Breast epithelium (tissue), 3 donors: ENCODE measurements around the gene F2R.

Experiments
- POLR2A ChIP-seq: fragments of 450-650 bp; IDR thresholded peaks from one replicate; pipeline ENCODE4 v1.6.1; 2016; ENCODE audit warnings: antibody characterized with exemption, mild to moderate bottlenecking, moderate library complexity
- POLR2AphosphoS5 ChIP-seq, 3 donors: sonication (generic); formaldehyde crosslinking; IDR thresholded peaks; one replicate each; pipeline ENCODE4 v1.6.1; 2017; ENCODE audit warnings: antibody characterized with exemption in 3 of 3
- TF ChIP-seq, protein P1 (sequence below), 3 donors: fragments of 450-650 bp; IDR thresholded peaks; one replicate each; pipeline ENCODE4 v1.5.1; 2016 to 2017; ENCODE audit warnings: antibody characterized with exemption in 3 of 3, mild to moderate bottlenecking in 3 of 3, moderate library complexity in 3 of 3

DNA sequence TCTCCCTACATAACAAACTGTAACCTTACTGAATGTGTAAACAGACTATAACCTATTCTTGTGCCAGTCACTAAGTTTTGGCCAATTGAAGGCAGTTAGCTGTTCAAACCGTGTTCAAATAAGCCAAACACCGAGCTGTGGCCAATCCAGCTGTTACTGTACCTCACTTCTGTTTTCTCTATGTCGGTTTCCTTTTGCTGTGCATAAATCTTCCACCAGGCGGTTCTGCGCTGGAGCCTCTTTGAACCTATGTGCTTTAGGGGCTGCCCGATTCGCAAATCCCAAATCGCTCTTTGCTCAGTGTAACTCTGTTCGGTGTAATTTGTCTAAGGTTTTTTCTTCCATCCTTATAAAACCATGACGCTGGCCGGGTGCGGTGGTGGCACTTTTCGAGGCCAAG is 31.8 kb downstream of the F2R start:
- TF ChIP-seq, protein P1, sequence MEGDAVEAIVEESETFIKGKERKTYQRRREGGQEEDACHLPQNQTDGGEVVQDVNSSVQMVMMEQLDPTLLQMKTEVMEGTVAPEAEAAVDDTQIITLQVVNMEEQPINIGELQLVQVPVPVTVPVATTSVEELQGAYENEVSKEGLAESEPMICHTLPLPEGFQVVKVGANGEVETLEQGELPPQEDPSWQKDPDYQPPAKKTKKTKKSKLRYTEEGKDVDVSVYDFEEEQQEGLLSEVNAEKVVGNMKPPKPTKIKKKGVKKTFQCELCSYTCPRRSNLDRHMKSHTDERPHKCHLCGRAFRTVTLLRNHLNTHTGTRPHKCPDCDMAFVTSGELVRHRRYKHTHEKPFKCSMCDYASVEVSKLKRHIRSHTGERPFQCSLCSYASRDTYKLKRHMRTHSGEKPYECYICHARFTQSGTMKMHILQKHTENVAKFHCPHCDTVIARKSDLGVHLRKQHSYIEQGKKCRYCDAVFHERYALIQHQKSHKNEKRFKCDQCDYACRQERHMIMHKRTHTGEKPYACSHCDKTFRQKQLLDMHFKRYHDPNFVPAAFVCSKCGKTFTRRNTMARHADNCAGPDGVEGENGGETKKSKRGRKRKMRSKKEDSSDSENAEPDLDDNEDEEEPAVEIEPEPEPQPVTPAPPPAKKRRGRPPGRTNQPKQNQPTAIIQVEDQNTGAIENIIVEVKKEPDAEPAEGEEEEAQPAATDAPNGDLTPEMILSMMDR (IDR thresholded peaks at IDR 0.05): no peak
- TF ChIP-seq POLR2AphosphoS5 (IDR thresholded peaks at IDR 0.05): no peak
- no peak for TF ChIP-seq POLR2A
